Mesendoderm (in vitro differentiated cells): ENCODE results near the gene SRI.
A peak's percentile ranks its signal among the peaks of the same experiment; 100 is the strongest.

Experiments
- DNase-seq: peaks from one replicate; pipeline ENCODE4 v3.0.0; 2013
- H2AK5ac ChIP-seq: 2 replicates; pipeline ENCODE4 v1.6.1; 2013; ENCODE audit warnings: low read length, inconsistent platforms
- H2BK120ac ChIP-seq: 2 replicates; pipeline ENCODE4 v1.6.1; 2013; ENCODE audit warnings: low read depth, mild to moderate bottlenecking, low read length, moderate library complexity, mixed read lengths
- H2BK15ac ChIP-seq: replicated peaks from 2 replicates; pipeline ENCODE4 v1.6.1; 2013; ENCODE audit warnings: low read depth, mild to moderate bottlenecking, moderate library complexity
- H2BK5ac ChIP-seq: 2 replicates; pipeline ENCODE4 v1.6.1; 2013; ENCODE audit warnings: low read length, inconsistent platforms
- H3K18ac ChIP-seq: 2 replicates; pipeline ENCODE4 v1.6.1; 2013; ENCODE audit warnings: mild to moderate bottlenecking, low read length, mixed read lengths
- H3K23ac ChIP-seq: one replicate; pipeline ENCODE4 v1.6.1; 2013; ENCODE audit warnings: low read length
- H3K27ac ChIP-seq: 2 replicates; pipeline ENCODE4 v1.5.1; 2013; ENCODE audit warnings: low read depth, mild to moderate bottlenecking, inconsistent platforms, low read length, moderate library complexity
- H3K27me3 ChIP-seq: 2 replicates; pipeline ENCODE4 v1.6.1; 2013; ENCODE audit warnings: low read length, control low read depth, mild to moderate bottlenecking, inconsistent platforms; ENCODE audit not compliant: insufficient read depth, poor library complexity
- H3K36me3 ChIP-seq: 2 replicates; pipeline ENCODE4 v1.6.1; 2013; ENCODE audit warnings: low read length, inconsistent platforms; ENCODE audit not compliant: control insufficient read depth, insufficient read depth
- H3K4ac ChIP-seq: one replicate; pipeline ENCODE4 v1.6.1; 2013; ENCODE audit warnings: low read depth, mild to moderate bottlenecking, low read length, moderate library complexity
- H3K4me1 ChIP-seq: 2 replicates; pipeline ENCODE4 v1.6.1; 2013; ENCODE audit warnings: low read depth, low read length, inconsistent platforms; ENCODE audit not compliant: control insufficient read depth
- H3K4me2 ChIP-seq: 2 replicates; pipeline ENCODE4 v1.6.1; 2013; ENCODE audit warnings: low read length
- H3K4me3 ChIP-seq: 2 replicates; pipeline ENCODE4 v1.5.1; 2013; ENCODE audit warnings: mild to moderate bottlenecking, low read length
- H3K56ac ChIP-seq: one replicate; pipeline ENCODE4 v1.6.1; 2013; ENCODE audit warnings: low read length
- H3K79me1 ChIP-seq: 2 replicates; pipeline ENCODE4 v1.6.1; 2013; ENCODE audit warnings: low read length, inconsistent platforms
- H3K79me2 ChIP-seq: 2 replicates; pipeline ENCODE4 v1.6.1; 2013; ENCODE audit warnings: mild to moderate bottlenecking, low read length; ENCODE audit not compliant: control insufficient read depth, insufficient read depth
- H3K9ac ChIP-seq: 2 replicates; pipeline ENCODE4 v1.6.1; 2013; ENCODE audit warnings: low read length, inconsistent platforms
- H4K5ac ChIP-seq: one replicate; pipeline ENCODE4 v1.6.1; 2013; ENCODE audit warnings: low read length
- H4K8ac ChIP-seq: one replicate; pipeline ENCODE4 v1.6.1; 2013; ENCODE audit warnings: low read depth, mild to moderate bottlenecking, control low read depth, low read length, moderate library complexity
- WGBS: extraction: QIAGEN DNeasy Blood & Tissue Kit; methylation state at CpG from one replicate; pipeline ENCODE4 v1.1.7; 2013; ENCODE audit warnings: low lambda C conversion rate, missing lambda C conversion rate; ENCODE audit not compliant: insufficient coverage; ENCODE audit errors: extremely low coverage; 5-methylcytosine and 5-hydroxymethylcytosine counted together

Gene SRI

GRCh38 chr7:88254721-88255424 is 35.0 kb upstream of the SRI start:
- H3K27me3 ChIP-seq, result no peaks in the 10 kb centered on the region

GRCh38 chr7:88253640-88254039 is 33.8 kb upstream of the SRI start:
- Histone ChIP-seq H4K5ac (no peak overlapping the region), H3K56ac (no peak overlapping the region), H2BK15ac (no peak overlapping the region), H3K9ac (no peak overlapping the region), H3K23ac (no peak overlapping the region), H2BK120ac (no peak overlapping the region), H3K27me3 (no peaks in the 10 kb centered on the region), H3K4me3 (no peak overlapping the region), H3K4me1 (no peaks in the 10 kb centered on the region), H3K27ac (no peak overlapping the region), H2AK5ac (no peak overlapping the region), H3K79me1 (no peaks in the 10 kb centered on the region), H4K8ac (no peak overlapping the region), H3K36me3 (no peaks in the 10 kb centered on the region), H2BK5ac (no peak overlapping the region), H3K4me2 (no peak overlapping the region), H3K79me2 (no peaks in the 10 kb centered on the region), H3K18ac (no peak overlapping the region), H3K4ac (no peak overlapping the region)
- no peak for DNase-seq

More at GRCh38 chr7:88254721-88255424, 35.0 kb upstream of the SRI start:
- Histone ChIP-seq H4K5ac (no peak overlapping the region), H3K18ac (no peak overlapping the region), H3K9ac (no peak overlapping the region), H3K56ac (no peak overlapping the region), H3K79me2 (no peaks in the 10 kb centered on the region), H2BK15ac (no peak overlapping the region), H4K8ac (no peak overlapping the region), H3K4me2 (no peak overlapping the region), H3K27ac (no peak overlapping the region), H2BK120ac (no peak overlapping the region), H3K4me1 (no peaks in the 10 kb centered on the region), H2AK5ac (no peak overlapping the region), H3K4me3 (no peak overlapping the region), H3K23ac (no peak overlapping the region), H3K79me1 (no peaks in the 10 kb centered on the region), H3K4ac (no peak overlapping the region), H2BK5ac (no peak overlapping the region), H3K36me3 (no peaks in the 10 kb centered on the region)
- no CpG with 5 or more reads among the region's 2 CpGs for WGBS
- DNase-seq, result no peak

- Histone ChIP-seq H3K27me3 (no peaks in the 10 kb centered on the region), H3K36me3 (no peaks in the 10 kb centered on the region), H3K23ac (no peak overlapping the region), H4K5ac (no peak overlapping the region), H3K9ac (no peak overlapping the region), H2BK15ac (no peak overlapping the region), H3K4me1 (no peaks in the 10 kb centered on the region), H4K8ac (no peak overlapping the region), H2BK5ac (no peak overlapping the region), H3K27ac (no peak overlapping the region), H3K79me2 (no peaks in the 10 kb centered on the region), H3K56ac (no peak overlapping the region), H3K79me1 (no peaks in the 10 kb centered on the region), H3K18ac (no peak overlapping the region), H2BK120ac (no peak overlapping the region), H3K4me2 (no peak overlapping the region), H3K4ac (no peak overlapping the region), H3K4me3 (no peak overlapping the region), H2AK5ac (no peak overlapping the region)
- WGBS, result no CpG with 5 or more reads among the region's 1 CpG
- no peak for DNase-seq
These were observed 24.4 kb upstream of the SRI start for GRCh38 chr7:88244258-88244657.

GRCh38 chr7:88243345-88243909 is 23.6 kb upstream of the SRI start:
- Histone ChIP-seq H3K56ac (no peak overlapping the region), H3K9ac (no peak overlapping the region), H3K4me2 (no peak overlapping the region), H3K27me3 (no peaks in the 10 kb centered on the region), H4K8ac (no peak overlapping the region), H3K18ac (no peak overlapping the region), H3K27ac (no peak overlapping the region), H3K4ac (no peak overlapping the region), H2BK15ac (no peak overlapping the region), H2BK5ac (no peak overlapping the region), H3K23ac (no peak overlapping the region), H4K5ac (no peak overlapping the region), H3K36me3 (no peaks in the 10 kb centered on the region), H2BK120ac (no peak overlapping the region), H3K4me1 (no peaks in the 10 kb centered on the region), H3K79me2 (no peaks in the 10 kb centered on the region), H3K79me1 (no peaks in the 10 kb centered on the region), H2AK5ac (no peak overlapping the region), H3K4me3 (no peak overlapping the region)
- peak; percentile 83 for DNase-seq
- WGBS, result no CpG with 5 or more reads among the region's 2 CpGs

- Histone ChIP-seq H3K18ac (no peak overlapping the region), H3K27me3 (no peaks in the 10 kb centered on the region), H2BK5ac (no peak overlapping the region), H4K8ac (no peak overlapping the region), H3K4me2 (no peak overlapping the region), H4K5ac (no peak overlapping the region), H3K23ac (no peak overlapping the region), H3K27ac (no peak overlapping the region), H3K79me1 (no peaks in the 10 kb centered on the region), H3K4me1 (no peaks in the 10 kb centered on the region), H3K9ac (no peak overlapping the region), H2BK120ac (no peak overlapping the region), H3K36me3 (no peaks in the 10 kb centered on the region), H2AK5ac (no peak overlapping the region), H3K56ac (no peak overlapping the region), H3K4me3 (no peak overlapping the region), H3K4ac (no peak overlapping the region), H3K79me2 (no peaks in the 10 kb centered on the region), H2BK15ac (no peak overlapping the region)
- no CpG with 5 or more reads among the region's 1 CpG for WGBS
- DNase-seq, result no peak
These were observed 20.0 kb upstream of the SRI start for GRCh38 chr7:88239852-88240251.

- Histone ChIP-seq H3K4me3 (no peak overlapping the region), H4K5ac (no peak overlapping the region), H3K36me3 (no peaks in the 10 kb centered on the region), H3K4me2 (no peak overlapping the region), H3K4ac (no peak overlapping the region), H3K79me2 (no peaks in the 10 kb centered on the region), H2BK5ac (no peak overlapping the region), H3K23ac (no peak overlapping the region), H3K56ac (no peak overlapping the region), H3K9ac (no peak overlapping the region), H3K4me1 (no peaks in the 10 kb centered on the region), H2AK5ac (no peak overlapping the region), H3K18ac (no peak overlapping the region), H4K8ac (no peak overlapping the region), H3K27ac (no peak overlapping the region), H2BK120ac (no peak overlapping the region), H3K27me3 (no peaks in the 10 kb centered on the region), H2BK15ac (no peak overlapping the region), H3K79me1 (no peaks in the 10 kb centered on the region)
- peak; percentile 49 for DNase-seq
These were observed 14.0 kb upstream of the SRI start for GRCh38 chr7:88233828-88234227.
